H9 (cell line): ENCODE data around the gene SCT. TPM values are rescaled to one million over a fixed set of nuclear protein-coding genes. Genes with fewer than 3 reads are reported as not detected.
"Not testable (repeated sequence)": the region's sequence is repeated elsewhere in the genome, so short reads cannot be mapped to it uniquely, and the experiment has no call there.

Experiments
- DNase-seq: peaks from one replicate; pipeline ENCODE4 v3.0.0-alpha.2; 2017
- H2AFZ ChIP-seq: one replicate; pipeline ENCODE4 v1.6.1; 2013; ENCODE audit warnings: mild to moderate bottlenecking, low read length, control low read depth, moderate library complexity
- H2AK5ac ChIP-seq: 2 replicates; pipeline ENCODE4 v1.6.1; 2013; ENCODE audit warnings: low read length, control low read depth, mixed read lengths; ENCODE audit not compliant: insufficient read length
- H2BK120ac ChIP-seq: one replicate; pipeline ENCODE4 v1.6.1; 2013; ENCODE audit warnings: low read depth, mild to moderate bottlenecking, low read length, control low read depth, inconsistent platforms; ENCODE audit not compliant: poor library complexity, severe bottlenecking
- H2BK12ac ChIP-seq: 2 replicates; pipeline ENCODE4 v1.6.1; 2013; ENCODE audit warnings: low read length, control low read depth, mixed read lengths, low read depth; ENCODE audit not compliant: insufficient read length
- H2BK15ac ChIP-seq: 2 replicates; pipeline ENCODE4 v1.6.1; 2013; ENCODE audit warnings: low read depth, low read length, control low read depth
- H2BK20ac ChIP-seq: one replicate; pipeline ENCODE4 v1.6.1; 2013; ENCODE audit warnings: low read depth, mild to moderate bottlenecking, low read length, control low read depth, inconsistent platforms; ENCODE audit not compliant: poor library complexity, severe bottlenecking
- H2BK5ac ChIP-seq: 2 replicates; pipeline ENCODE4 v1.6.1; 2013; ENCODE audit warnings: low read length, control low read depth, mixed read lengths; ENCODE audit not compliant: insufficient read length
- H3K14ac ChIP-seq: 2 replicates; pipeline ENCODE4 v1.6.1; 2013; ENCODE audit warnings: low read length, control low read depth; ENCODE audit not compliant: insufficient read depth
- H3K18ac ChIP-seq: 2 replicates; pipeline ENCODE4 v1.6.1; 2013; ENCODE audit warnings: low read depth, mild to moderate bottlenecking, mixed read lengths, low read length, control low read depth; ENCODE audit not compliant: insufficient read length
- H3K23ac ChIP-seq: 2 replicates; pipeline ENCODE4 v1.6.1; 2013; ENCODE audit warnings: low read length, control low read depth, mixed read lengths, low read depth; ENCODE audit not compliant: insufficient read length
- H3K23me2 ChIP-seq: 2 replicates; pipeline ENCODE4 v1.6.1; 2013; ENCODE audit warnings: low read depth, mild to moderate bottlenecking, mixed read lengths, low read length, control low read depth; ENCODE audit not compliant: insufficient read length, poor library complexity, severe bottlenecking
- H3K27ac ChIP-seq: 2 replicates; pipeline ENCODE4 v1.5.1; 2013; ENCODE audit warnings: low read length, control low read depth, mixed read lengths, low read depth; ENCODE audit not compliant: insufficient read length
- H3K27me3 ChIP-seq: 2 replicates; pipeline ENCODE4 v1.6.1; 2013; ENCODE audit warnings: low read length, control low read depth, inconsistent platforms; ENCODE audit not compliant: insufficient read depth
- H3K4ac ChIP-seq: 2 replicates; pipeline ENCODE4 v1.6.1; 2013; ENCODE audit warnings: low read depth, mild to moderate bottlenecking, control low read depth, inconsistent platforms, low read length, moderate library complexity
- H3K4me1 ChIP-seq: 2 replicates; pipeline ENCODE4 v1.6.1; 2013; ENCODE audit warnings: low read length, control low read depth, inconsistent platforms; ENCODE audit not compliant: insufficient read depth
- H3K4me2 ChIP-seq: 2 replicates; pipeline ENCODE4 v1.6.1; 2013; ENCODE audit warnings: low read length, control low read depth, mixed read lengths; ENCODE audit not compliant: insufficient read length, insufficient read depth
- H3K56ac ChIP-seq: 2 replicates; pipeline ENCODE4 v1.6.1; 2013; ENCODE audit warnings: low read depth, mild to moderate bottlenecking, mixed read lengths, low read length, control low read depth; ENCODE audit not compliant: insufficient read length
- H3K79me1 ChIP-seq: 2 replicates; pipeline ENCODE4 v1.6.1; 2013; ENCODE audit warnings: low read depth, mild to moderate bottlenecking, moderate library complexity, low read length, control low read depth, inconsistent platforms; ENCODE audit not compliant: insufficient read depth, poor library complexity, severe bottlenecking
- H3K79me2 ChIP-seq: 2 replicates; pipeline ENCODE4 v1.6.1; 2013; ENCODE audit warnings: low read length, control low read depth, inconsistent platforms; ENCODE audit not compliant: insufficient read depth
- H3K9ac ChIP-seq: 2 replicates; pipeline ENCODE4 v1.6.1; 2013; ENCODE audit warnings: low read length, control low read depth, mixed read lengths; ENCODE audit not compliant: insufficient read length; ENCODE audit errors: extremely low read depth
- H3K9me3 ChIP-seq: one replicate; pipeline ENCODE4 v1.6.1; 2013; ENCODE audit warnings: low read depth, low read length, inconsistent platforms; ENCODE audit not compliant: control insufficient read depth
- H3T11ph ChIP-seq: one replicate; pipeline ENCODE4 v1.6.1; 2013; ENCODE audit warnings: mild to moderate bottlenecking, low read length, control low read depth, inconsistent platforms
- H4K20me1 ChIP-seq: one replicate; pipeline ENCODE4 v1.6.1; 2013; ENCODE audit not compliant: control insufficient read depth, insufficient read length, insufficient read depth
- H4K5ac ChIP-seq: 2 replicates; pipeline ENCODE4 v1.6.1; 2013; ENCODE audit warnings: low read depth, mild to moderate bottlenecking, mixed read lengths, low read length, control low read depth; ENCODE audit not compliant: insufficient read length
- H4K8ac ChIP-seq: replicated peaks from 2 replicates; pipeline ENCODE4 v1.6.1; 2013; ENCODE audit warnings: low read length, control low read depth, mixed read lengths, low read depth; ENCODE audit not compliant: insufficient read length
- H4K91ac ChIP-seq: 2 replicates; pipeline ENCODE4 v1.6.1; 2013; ENCODE audit warnings: low read depth, mild to moderate bottlenecking, moderate library complexity, mixed read lengths, low read length, control low read depth; ENCODE audit not compliant: insufficient read length
- H3K27ac Mint-ChIP-seq, 3 experiments: 2 replicates in 2 of 3; 3 replicates in 1 of 3; pipeline ENCODE4 v1.8.0; 2020 to 2021; ENCODE audit warnings: mixed read lengths in 3 of 3, mild to moderate bottlenecking in 1 of 3, moderate library complexity in 1 of 3
- H3K27me3 Mint-ChIP-seq: 2 replicates; pipeline ENCODE4 v1.8.0; 2021; ENCODE audit warnings: low read depth, mild to moderate bottlenecking, moderate library complexity, mixed read lengths
- H3K36me3 Mint-ChIP-seq, 3 experiments: 2 replicates in 2 of 3; 3 replicates in 1 of 3; pipeline ENCODE4 v1.8.0; 2020 to 2021; ENCODE audit warnings: low read depth in 3 of 3, mixed read lengths in 3 of 3; ENCODE audit not compliant: insufficient read depth in 1 of 3
- H3K4me1 Mint-ChIP-seq, 2 experiments: 2 replicates each; pipeline ENCODE4 v1.8.0; 2020; ENCODE audit warnings: mixed read lengths in 2 of 2
- H3K4me3 Mint-ChIP-seq, 2 experiments: 2 replicates in 1 of 2; 3 replicates in 1 of 2; pipeline ENCODE4 v1.8.0; 2020 to 2021; ENCODE audit warnings: mild to moderate bottlenecking in 2 of 2, mixed read lengths in 2 of 2, moderate library complexity in 1 of 2
- H3K9me3 Mint-ChIP-seq, 2 experiments: 2 replicates in 1 of 2; 3 replicates in 1 of 2; pipeline ENCODE4 v1.8.0; 2020; ENCODE audit warnings: mild to moderate bottlenecking in 2 of 2, mixed read lengths in 2 of 2, moderate library complexity in 1 of 2
- WGBS: extraction: QIAGEN DNeasy Blood & Tissue Kit; methylation state at CpG from one replicate; pipeline ENCODE4 v1.1.7; 2013; ENCODE audit warnings: missing lambda C conversion rate, low lambda C conversion rate, mixed read lengths; ENCODE audit not compliant: insufficient read length; ENCODE audit errors: extremely low coverage; 5-methylcytosine and 5-hydroxymethylcytosine counted together
- total RNA-seq: library from RNA; stranded (reverse); gene quantifications from 2 replicates; pipeline ENCODE4 v1.2.1, GENCODE V29; 2021
- TF ChIP-seq, protein P1 (sequence below): fragments of 200-600 bp; sonication (generic); conservative IDR thresholded peaks from 3 replicates; pipeline ENCODE4 v1.8.0; 2021; ENCODE audit warnings: antibody characterized with exemption, mild to moderate bottlenecking

The SCT gene
- total RNA-seq, 1 experiment from 2014 or later = 1.8 TPM

DNA sequence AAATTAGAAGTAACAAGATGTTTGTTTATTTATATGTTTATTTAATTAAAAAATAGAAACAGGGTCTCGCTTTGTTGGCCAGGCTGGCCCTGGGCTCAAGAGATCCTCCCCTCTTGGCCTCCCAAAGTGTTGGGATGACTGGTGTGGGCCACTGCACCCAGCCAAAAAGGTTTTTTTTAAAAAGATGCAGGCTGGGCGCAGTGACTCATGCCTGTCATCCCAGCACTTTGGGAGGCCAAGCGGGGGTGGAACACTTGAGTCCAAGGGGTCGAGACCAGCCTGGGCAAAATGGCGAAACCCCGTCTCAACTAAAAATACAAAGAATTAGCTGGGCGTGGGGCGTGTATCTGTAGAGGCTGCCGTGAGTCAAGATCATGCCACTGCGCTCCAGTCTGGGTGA, 23.5 kb upstream of the SCT start:
- Histone ChIP-seq H3K4me1 (no peaks in the 10 kb centered on the region), H2AK5ac (no peak overlapping the region), H3K79me2 (no peaks in the 10 kb centered on the region), H3K27ac (no peak overlapping the region), H3K18ac (no peak overlapping the region), H2BK15ac (no peak overlapping the region), H4K5ac (no peak overlapping the region), H2BK5ac (no peak overlapping the region), H3K27me3 (no peaks in the 10 kb centered on the region), H3K14ac (no peak overlapping the region), H4K8ac (no peak overlapping the region), H2BK120ac (no peak overlapping the region), H3K23ac (no peak overlapping the region), H3K23me2 (no peaks in the 10 kb centered on the region), H3K56ac (no peak overlapping the region), H2AFZ (no peak overlapping the region), H3K4me2 (no peak overlapping the region), H3T11ph (no peak overlapping the region), H3K9ac (no peak overlapping the region), H4K91ac (no peak overlapping the region), H3K9me3 (no peaks in the 10 kb centered on the region), H2BK20ac (no peak overlapping the region), H2BK12ac (no peak overlapping the region), H3K79me1 (no peaks in the 10 kb centered on the region), H4K20me1 (no peaks in the 10 kb centered on the region), H3K4ac (no peak overlapping the region)
- Mint-ChIP-seq H3K27ac (no peak overlapping the region), H3K4me1 (peaks cover 2% of the 10 kb centered on the region in 2 experiments; a peak in 1 of 4 replicates), H3K9me3 (no peaks in the 10 kb centered on the region), H3K27me3 (no peaks in the 10 kb centered on the region), H3K4me3 (no peak overlapping the region), H3K36me3 (peaks cover 19 to 53% (median 40%) of the 10 kb centered on the region in 3 experiments)
- no peak for DNase-seq
- TF ChIP-seq, protein P1, sequence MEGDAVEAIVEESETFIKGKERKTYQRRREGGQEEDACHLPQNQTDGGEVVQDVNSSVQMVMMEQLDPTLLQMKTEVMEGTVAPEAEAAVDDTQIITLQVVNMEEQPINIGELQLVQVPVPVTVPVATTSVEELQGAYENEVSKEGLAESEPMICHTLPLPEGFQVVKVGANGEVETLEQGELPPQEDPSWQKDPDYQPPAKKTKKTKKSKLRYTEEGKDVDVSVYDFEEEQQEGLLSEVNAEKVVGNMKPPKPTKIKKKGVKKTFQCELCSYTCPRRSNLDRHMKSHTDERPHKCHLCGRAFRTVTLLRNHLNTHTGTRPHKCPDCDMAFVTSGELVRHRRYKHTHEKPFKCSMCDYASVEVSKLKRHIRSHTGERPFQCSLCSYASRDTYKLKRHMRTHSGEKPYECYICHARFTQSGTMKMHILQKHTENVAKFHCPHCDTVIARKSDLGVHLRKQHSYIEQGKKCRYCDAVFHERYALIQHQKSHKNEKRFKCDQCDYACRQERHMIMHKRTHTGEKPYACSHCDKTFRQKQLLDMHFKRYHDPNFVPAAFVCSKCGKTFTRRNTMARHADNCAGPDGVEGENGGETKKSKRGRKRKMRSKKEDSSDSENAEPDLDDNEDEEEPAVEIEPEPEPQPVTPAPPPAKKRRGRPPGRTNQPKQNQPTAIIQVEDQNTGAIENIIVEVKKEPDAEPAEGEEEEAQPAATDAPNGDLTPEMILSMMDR = no peak
- WGBS = no CpG with 5 or more reads among the region's 10 CpGs

DNA sequence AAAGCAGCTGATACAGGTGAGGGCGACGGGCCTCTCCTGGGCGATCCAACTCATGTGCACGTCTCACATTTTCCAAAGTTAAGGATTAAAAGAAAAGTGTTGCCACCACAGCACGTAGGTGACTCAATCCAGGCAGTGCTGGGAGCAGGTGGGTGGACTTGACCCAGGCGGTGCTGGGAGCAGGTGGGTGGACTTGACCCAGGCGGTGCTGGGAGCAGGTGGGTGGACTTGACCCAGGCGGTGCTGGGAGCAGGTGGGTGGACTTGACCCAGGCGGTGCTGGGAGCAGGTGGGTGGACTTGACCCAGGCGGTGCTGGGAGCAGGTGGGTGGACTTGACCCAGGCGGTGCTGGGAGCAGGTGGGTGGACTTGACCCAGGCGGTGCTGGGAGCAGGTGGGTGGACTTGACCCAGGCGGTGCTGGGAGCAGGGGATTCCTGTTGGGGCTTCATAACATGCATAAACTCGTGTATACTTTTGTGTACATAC, 20.7 kb upstream of the SCT start:
- not testable (repeated sequence) for H3K9me3 ChIP-seq, H2BK15ac ChIP-seq, H3K27ac ChIP-seq, H3K23me2 ChIP-seq, H3K56ac ChIP-seq, H4K91ac ChIP-seq, H2BK12ac ChIP-seq, H3K4ac ChIP-seq, H3K27me3 Mint-ChIP-seq, H3K23ac ChIP-seq, H2BK5ac ChIP-seq, H3K79me1 ChIP-seq, H2AK5ac ChIP-seq, H3K4me2 ChIP-seq, H4K5ac ChIP-seq, H3K4me1 ChIP-seq, H3K79me2 ChIP-seq, H2AFZ ChIP-seq, H3K9me3 Mint-ChIP-seq, H3K9ac ChIP-seq, H2BK120ac ChIP-seq, H2BK20ac ChIP-seq, H3K18ac ChIP-seq, H4K8ac ChIP-seq, DNase-seq, H3K27ac Mint-ChIP-seq, H3K14ac ChIP-seq, H3K4me1 Mint-ChIP-seq, H3T11ph ChIP-seq, H3K27me3 ChIP-seq, H4K20me1 ChIP-seq, H3K4me3 Mint-ChIP-seq
- peaks cover 19 to 58% (median 41%) of the 10 kb centered on the region in 3 experiments for H3K36me3 Mint-ChIP-seq
- WGBS = no CpG with 5 or more reads among the region's 14 CpGs
